Colonic mucosa (tissue), 4 donors: Measurements from ENCODE around the gene UBQLN3. TPM values are rescaled to one million over a fixed set of nuclear protein-coding genes. Genes with fewer than 3 reads are reported as not detected.

Experiments used
- DNase-seq: peaks from one replicate; pipeline ENCODE4 v3.0.0-alpha.2; 2020
- H3K27ac ChIP-seq: fragments of 200-600 bp; one replicate; pipeline ENCODE4 v1.8.0; 2021
- H3K27me3 ChIP-seq: fragments of 200-600 bp; one replicate; pipeline ENCODE4 v1.8.0; 2021
- H3K36me3 ChIP-seq: fragments of 200-600 bp; one replicate; pipeline ENCODE4 v1.8.0; 2021
- H3K4me1 ChIP-seq: fragments of 200-600 bp; one replicate; pipeline ENCODE4 v1.8.0; 2021; ENCODE audit warnings: mild to moderate bottlenecking
- H3K4me3 ChIP-seq: fragments of 200-600 bp; one replicate; pipeline ENCODE4 v1.8.0; 2021
- H3K9ac ChIP-seq, 2 donors: one replicate each; pipeline ENCODE4 v1.7.0; 2013; ENCODE audit warnings: control low read depth in 2 of 2, low read depth in 2 of 2, low read length in 2 of 2
- H3K9me3 ChIP-seq: fragments of 200-600 bp; one replicate; pipeline ENCODE4 v1.8.0; 2021
- intact Hi-C: fragments of 100-400 bp; cut with DNase I; formaldehyde crosslinking; loops from one replicate; pipeline ENCODE4 v1.14.1; 2022
- total RNA-seq, 2 donors: library from RNA; stranded (reverse); fragmentation: NEBNext Ultra II Directional in 1 of 2; extraction: Animal tissue kit (Norgen Biotek cat#: 25700) in 1 of 2; gene quantifications; one replicate each; pipeline ENCODE4 v1.2.1, GENCODE V29; 2021
- TF ChIP-seq, protein P1 (sequence below): fragments of 200-600 bp; IDR thresholded peaks from one replicate; pipeline ENCODE4 v1.8.0; 2022; ENCODE audit warnings: antibody characterized with exemption, mild to moderate bottlenecking
- donor health status: healthy.
- donor health status: DM: no; HTN: no; CAD: no.
- donor health status: DM: no; HTN: no; CAD: no.

The UBQLN3 gene
- not detected for total RNA-seq

DNA sequence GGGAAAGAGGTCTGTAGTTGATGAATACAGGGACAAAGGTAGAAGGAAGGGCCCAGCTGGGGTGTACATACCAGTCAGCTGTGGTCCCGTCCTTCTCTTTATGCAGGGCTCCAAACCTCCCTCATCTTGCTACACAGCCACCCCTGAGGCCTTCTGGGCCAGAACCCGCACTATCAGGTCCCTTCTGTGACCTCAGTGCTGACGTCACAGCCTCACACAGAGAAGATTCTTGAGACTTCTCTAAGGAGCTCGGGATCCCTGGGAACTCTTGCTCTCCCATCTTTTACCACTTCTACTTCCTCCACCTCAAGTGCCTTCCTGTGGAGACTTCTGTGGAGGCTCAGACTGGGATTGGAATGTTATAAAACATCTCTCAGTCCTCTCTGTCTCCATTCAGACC, at the start of gene UBQLN3:
UBQLN3 (minus strand) TSS at position 155 of the 400 bp plus-strand sequence. CDS start 399 bp downstream, outside the sequence.
- no peak for DNase-seq
- intact Hi-C loops: no loop called here
- no peak within 1 kb of the TSS for H3K27ac ChIP-seq
- TF ChIP-seq, protein P1, sequence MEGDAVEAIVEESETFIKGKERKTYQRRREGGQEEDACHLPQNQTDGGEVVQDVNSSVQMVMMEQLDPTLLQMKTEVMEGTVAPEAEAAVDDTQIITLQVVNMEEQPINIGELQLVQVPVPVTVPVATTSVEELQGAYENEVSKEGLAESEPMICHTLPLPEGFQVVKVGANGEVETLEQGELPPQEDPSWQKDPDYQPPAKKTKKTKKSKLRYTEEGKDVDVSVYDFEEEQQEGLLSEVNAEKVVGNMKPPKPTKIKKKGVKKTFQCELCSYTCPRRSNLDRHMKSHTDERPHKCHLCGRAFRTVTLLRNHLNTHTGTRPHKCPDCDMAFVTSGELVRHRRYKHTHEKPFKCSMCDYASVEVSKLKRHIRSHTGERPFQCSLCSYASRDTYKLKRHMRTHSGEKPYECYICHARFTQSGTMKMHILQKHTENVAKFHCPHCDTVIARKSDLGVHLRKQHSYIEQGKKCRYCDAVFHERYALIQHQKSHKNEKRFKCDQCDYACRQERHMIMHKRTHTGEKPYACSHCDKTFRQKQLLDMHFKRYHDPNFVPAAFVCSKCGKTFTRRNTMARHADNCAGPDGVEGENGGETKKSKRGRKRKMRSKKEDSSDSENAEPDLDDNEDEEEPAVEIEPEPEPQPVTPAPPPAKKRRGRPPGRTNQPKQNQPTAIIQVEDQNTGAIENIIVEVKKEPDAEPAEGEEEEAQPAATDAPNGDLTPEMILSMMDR: no peak
- H3K36me3 ChIP-seq: no peaks in the 10 kb centered on the region
- no peaks in the 10 kb centered on the region for H3K4me1 ChIP-seq
- no peak within 1 kb of the TSS for H3K9ac ChIP-seq
- no peaks in the 10 kb centered on the region for H3K9me3 ChIP-seq
- no peak within 1 kb of the TSS for H3K4me3 ChIP-seq
- no peaks in the 10 kb centered on the region for H3K27me3 ChIP-seq

DNA sequence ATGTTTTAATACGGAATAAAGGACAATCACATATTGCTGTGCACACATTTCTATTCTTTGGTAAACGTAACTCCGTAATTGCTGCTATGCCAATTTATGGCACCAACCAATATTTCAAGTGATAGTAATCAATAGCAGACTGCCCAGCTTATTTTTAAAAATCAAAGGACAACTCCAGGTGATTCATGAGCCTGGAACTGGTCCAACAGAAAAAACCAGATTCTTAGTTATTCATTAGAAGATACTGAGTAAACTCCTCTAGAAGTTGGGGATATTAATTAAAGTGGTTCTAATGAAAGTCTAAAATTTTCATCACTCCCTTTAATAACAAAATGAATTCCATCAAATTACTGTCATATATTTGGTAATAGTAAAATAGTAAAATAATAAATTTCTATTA, 48.0 kb upstream of the UBQLN3 start:
- H3K9ac ChIP-seq: no peak overlapping the region
- no peak for DNase-seq
- no peaks in the 10 kb centered on the region for H3K9me3 ChIP-seq
- TF ChIP-seq, protein P1: no peak
- no peak overlapping the region for H3K4me3 ChIP-seq
- intact Hi-C loops: no loop called here
- H3K4me1 ChIP-seq: no peaks in the 10 kb centered on the region
- H3K27ac ChIP-seq: no peak overlapping the region
- no peaks in the 10 kb centered on the region for H3K27me3 ChIP-seq
- H3K36me3 ChIP-seq: no peaks in the 10 kb centered on the region

DNA sequence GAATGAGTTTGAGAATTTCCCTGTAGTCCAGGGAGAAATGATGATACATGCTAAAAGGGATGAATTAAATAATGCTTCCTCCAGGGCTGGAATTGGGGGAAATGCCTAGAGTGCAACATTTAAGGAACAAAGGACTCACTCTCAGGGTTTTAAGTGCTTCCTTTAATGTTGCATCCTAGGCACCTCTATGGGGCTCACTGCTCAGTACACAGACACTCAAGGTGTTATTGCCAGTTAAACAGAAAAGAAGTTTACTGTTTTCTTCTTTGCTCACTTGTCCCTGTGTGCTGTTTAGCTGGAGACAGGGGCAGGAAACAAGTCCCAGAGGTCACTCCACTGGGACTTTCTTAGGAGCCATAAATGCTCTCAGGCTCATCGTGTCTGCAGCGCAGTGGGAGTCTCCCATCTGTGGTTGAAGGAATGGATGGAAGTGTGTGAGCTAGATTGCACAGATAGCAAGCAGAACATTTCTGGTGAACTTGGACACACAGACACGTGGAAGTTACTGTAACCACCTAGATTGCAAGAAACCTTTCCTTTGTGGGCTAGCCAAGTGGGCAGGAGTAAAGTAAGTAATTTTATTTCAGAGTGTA, 46.9 kb upstream of the UBQLN3 start:
- Histone ChIP-seq H3K36me3 (no peaks in the 10 kb centered on the region), H3K9me3 (no peaks in the 10 kb centered on the region), H3K4me1 (no peaks in the 10 kb centered on the region), H3K27ac (no peak overlapping the region), H3K4me3 (no peak overlapping the region), H3K27me3 (no peaks in the 10 kb centered on the region), H3K9ac (no peak overlapping the region)
- DNase-seq: no peak
- TF ChIP-seq, protein P1: no peak
- intact Hi-C loops: no loop called here

DNA sequence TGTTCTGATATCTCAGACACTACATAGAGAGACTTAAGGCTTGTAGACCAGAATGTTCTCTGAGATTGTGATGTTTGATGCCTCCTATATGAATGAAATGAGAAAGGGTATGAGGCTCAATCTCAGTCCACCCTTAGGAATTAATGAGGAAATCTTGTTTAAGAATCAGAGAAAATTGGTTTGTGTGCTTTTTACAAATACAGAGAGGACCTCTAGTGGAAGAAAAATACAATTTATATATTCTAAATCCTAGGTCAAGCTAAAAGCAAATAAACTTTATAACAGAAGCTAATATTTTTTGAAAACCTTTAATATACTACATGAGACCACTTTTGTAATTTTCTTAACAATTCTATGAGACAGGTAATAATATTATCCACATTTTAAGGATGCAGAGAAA, 43.6 kb upstream of the UBQLN3 start:
- intact Hi-C loops: no loop called here
- Histone ChIP-seq H3K4me3 (no peak overlapping the region), H3K27ac (no peak overlapping the region), H3K9me3 (no peaks in the 10 kb centered on the region), H3K4me1 (no peaks in the 10 kb centered on the region), H3K9ac (no peak overlapping the region), H3K36me3 (no peaks in the 10 kb centered on the region), H3K27me3 (no peaks in the 10 kb centered on the region)
- no peak for DNase-seq
- TF ChIP-seq, protein P1: no peak

DNA sequence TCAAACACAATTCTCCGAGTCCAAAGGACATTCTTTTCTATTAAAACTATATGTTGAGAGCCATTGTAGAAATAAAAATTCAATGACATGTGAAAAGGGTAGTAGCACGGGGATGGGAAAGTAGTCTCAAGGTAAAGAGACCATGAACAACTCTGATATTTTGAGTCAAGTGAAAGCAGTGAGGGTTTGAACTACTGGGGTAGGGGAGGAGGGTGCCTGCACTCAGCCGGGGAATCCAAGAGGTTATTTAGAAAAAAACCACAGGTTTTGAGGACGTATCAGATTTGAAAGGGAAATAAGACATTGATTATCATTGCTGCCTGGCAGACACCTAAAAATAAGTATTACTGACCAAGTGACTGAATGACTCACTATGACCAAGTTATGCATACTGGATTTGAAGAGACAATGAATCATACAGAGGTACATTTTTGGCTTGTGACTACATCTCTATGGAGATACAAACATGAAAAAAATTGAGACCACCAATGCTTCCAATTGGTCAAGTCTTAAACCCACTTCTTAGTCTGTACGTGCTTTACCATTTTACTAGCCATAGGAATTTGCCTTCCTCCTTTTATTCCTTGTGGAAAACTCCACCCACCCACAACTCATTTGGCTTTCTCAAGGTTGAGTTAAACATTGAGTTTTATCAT, 40.8 kb upstream of the UBQLN3 start:
- H3K4me3 ChIP-seq: no peak overlapping the region
- H3K27me3 ChIP-seq: no peaks in the 10 kb centered on the region
- no peaks in the 10 kb centered on the region for H3K36me3 ChIP-seq
- no peak for DNase-seq
- intact Hi-C loops: no loop called here
- H3K9me3 ChIP-seq: no peaks in the 10 kb centered on the region
- H3K9ac ChIP-seq: no peak overlapping the region
- TF ChIP-seq, protein P1: no peak
- H3K4me1 ChIP-seq: no peaks in the 10 kb centered on the region
- no peak overlapping the region for H3K27ac ChIP-seq
